Activated CD8-positive, alpha-beta memory T cell treated with anti-CD3 and anti-CD28 coated beads for 24 hours (primary cell): ENCODE measurements around the gene KANK4.

ENCODE experiments used
- DNase-seq: peaks from one replicate; pipeline ENCODE4 v3.0.0-alpha.2; 2020

Gene KANK4

DNA sequence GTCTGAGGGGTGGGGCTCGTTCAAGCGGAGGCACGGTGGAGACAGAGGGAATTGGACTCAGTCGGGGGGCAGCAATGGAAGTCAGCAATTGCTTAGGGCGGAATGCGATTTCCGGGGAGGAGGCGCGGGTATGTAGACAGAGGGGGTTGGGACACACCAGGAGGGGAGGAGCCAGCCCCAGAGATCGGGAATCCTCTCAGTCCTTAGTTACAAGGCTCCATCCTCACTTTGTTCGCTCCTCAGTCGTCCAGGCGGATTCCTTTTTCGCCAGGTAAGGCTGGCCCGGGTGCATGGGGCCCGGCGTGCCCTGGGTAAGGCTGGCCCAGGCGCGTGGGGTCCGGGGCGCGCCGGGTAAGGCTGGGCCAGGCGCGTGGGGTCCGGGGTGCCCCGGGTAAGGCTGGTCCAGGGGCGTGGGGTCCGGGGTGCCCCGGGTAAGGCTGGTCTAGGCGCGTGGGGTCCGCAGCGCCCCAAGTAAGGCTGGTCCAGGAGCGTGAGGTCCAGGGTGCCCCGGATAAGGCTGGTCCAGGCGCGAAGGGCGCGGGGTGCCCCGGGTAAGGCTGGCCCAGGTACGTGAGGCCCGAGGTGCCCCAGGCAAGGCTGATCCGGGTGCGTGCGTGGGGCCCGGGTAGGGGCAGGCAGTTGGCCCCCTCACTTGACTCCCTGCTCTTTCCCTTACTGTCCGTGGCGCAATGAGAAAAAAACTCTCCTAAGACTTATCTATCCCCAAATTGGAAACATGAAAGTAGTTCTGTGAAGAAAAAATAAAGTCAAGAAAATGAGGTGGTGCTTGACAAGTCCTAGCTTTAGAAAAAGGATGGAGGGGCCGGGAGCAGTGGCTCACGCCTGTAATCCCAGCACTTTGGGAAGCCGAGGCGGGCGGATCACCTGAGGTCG lies 124.3 kb downstream of the KANK4 start, which contains the start of gene L1TD1:
Gene L1TD1 (plus strand): TSS at position 199 of the 894 bp plus-strand sequence. CDS start 11,780 bp downstream, outside the sequence.
- DNase-seq: no peak

DNA sequence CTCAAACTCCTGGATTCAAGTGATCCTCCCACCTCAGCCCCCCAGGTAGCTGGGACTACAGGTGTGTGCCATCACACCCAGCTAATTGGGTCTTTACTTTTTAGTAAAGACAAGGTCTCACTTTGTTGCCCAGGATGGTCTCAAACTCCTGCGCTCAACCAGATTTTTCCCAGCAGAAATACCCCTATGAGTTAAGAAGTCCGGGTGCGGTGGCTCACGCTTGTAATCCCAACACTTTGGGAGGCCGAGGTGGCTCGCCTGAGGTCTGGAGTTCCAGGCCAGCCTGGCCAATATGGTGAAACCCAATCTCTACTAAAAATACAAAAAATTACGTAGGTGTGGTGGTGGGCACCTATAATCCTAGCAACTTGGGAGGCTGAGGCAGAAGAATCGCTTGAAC lies 131.1 kb downstream of the KANK4 start:
- no peak for DNase-seq

DNA sequence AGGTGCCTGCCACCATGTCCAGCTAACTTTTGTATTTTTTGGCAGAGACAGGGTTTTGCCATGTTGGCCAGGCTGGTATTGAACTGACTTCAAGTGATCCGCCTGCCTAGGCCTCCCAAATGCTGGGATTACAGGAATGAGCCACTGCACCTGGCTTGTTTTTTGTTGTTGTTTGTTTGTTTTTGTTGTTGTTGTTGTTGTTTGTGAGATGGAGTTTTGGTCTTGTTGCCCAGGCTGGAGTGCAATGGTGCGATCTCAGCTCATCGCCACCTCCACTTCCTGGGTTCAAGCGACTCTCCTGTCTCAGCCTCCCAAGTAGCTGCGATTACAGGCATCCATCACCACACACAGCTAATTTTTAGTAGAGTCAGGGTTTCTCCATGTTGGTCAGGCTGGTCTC lies 131.7 kb downstream of the KANK4 start:
- DNase-seq: no peak
